Glutamatergic neuron (in vitro differentiated cells): Measurements from ENCODE around the gene CTNNA2. TPM values are rescaled to one million over a fixed set of nuclear protein-coding genes. Genes with fewer than 3 reads are reported as not detected.

Experiments
- DNase-seq: peaks from one replicate; pipeline ENCODE4 v3.0.0; 2022
- H3K27ac Mint-ChIP-seq: one replicate; pipeline ENCODE4 v1.8.0; 2020; ENCODE audit warnings: mild to moderate bottlenecking, mixed read lengths, inconsistent platforms; ENCODE audit not compliant: unreplicated experiment
- H3K27me3 Mint-ChIP-seq: one replicate; pipeline ENCODE4 v1.8.0; 2020; ENCODE audit warnings: mild to moderate bottlenecking, moderate library complexity, mixed read lengths, inconsistent platforms; ENCODE audit not compliant: unreplicated experiment
- H3K36me3 Mint-ChIP-seq: one replicate; pipeline ENCODE4 v1.8.0; 2020; ENCODE audit warnings: mild to moderate bottlenecking, mixed read lengths, inconsistent platforms; ENCODE audit not compliant: unreplicated experiment
- H3K4me1 Mint-ChIP-seq: one replicate; pipeline ENCODE4 v1.8.0; 2020; ENCODE audit warnings: mild to moderate bottlenecking, low read depth, mixed read lengths, inconsistent platforms; ENCODE audit not compliant: unreplicated experiment
- H3K4me3 Mint-ChIP-seq: one replicate; pipeline ENCODE4 v1.8.0; 2020; ENCODE audit warnings: mild to moderate bottlenecking, mixed read lengths, inconsistent platforms; ENCODE audit not compliant: unreplicated experiment
- H3K9me3 Mint-ChIP-seq: one replicate; pipeline ENCODE4 v1.8.0; 2020; ENCODE audit warnings: mild to moderate bottlenecking, moderate library complexity, mixed read lengths, inconsistent platforms; ENCODE audit not compliant: unreplicated experiment
- total RNA-seq: library from RNA; stranded (reverse); fragmentation: NEBNext Ultra II Directional; extraction: Animal tissue kit (Norgen Biotek cat#: 25700); gene quantifications from one replicate; pipeline ENCODE4 v1.2.1, GENCODE V29; 2021; ENCODE audit not compliant: unreplicated experiment
- TF ChIP-seq, protein P1 (sequence below): fragments of 200-600 bp; sonication (generic); IDR thresholded peaks from one replicate; pipeline ENCODE4 v1.5.0; 2021; ENCODE audit not compliant: partially characterized antibody, unreplicated experiment

The CTNNA2 gene
- total RNA-seq, 1 donor from 2014 or later, result 76.2 TPM

DNA sequence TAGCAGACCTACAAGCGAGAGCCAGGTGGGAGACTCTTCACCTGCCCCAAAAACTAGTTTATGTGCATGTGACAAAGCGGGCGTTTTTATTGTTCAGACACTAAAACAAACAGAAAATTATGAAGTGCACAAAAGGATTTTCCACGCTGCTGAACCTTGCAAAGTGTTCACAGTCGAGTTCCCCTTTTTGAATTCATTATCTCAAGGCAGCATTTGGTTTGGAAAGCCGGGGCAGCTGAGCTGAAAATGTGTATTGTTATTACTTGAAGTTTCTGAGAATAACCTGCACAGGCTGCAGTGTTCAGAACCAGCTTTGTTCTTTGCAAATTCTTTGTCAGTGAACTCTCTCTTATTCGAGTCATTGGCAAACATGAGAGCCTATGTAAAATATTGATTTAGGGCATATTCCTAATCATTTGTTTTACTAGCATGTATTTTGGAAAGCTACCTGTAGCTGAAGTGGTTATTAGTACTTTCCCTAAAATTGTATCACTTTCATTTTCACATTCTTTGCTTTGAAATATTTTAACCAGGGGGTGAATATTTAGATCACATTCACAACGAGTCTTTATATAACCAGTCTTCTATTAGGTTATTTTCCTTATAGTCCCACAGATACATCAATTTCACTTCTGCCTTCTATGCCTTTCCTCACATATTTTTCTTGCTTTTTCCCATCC, 732.2 kb downstream of the CTNNA2 start:
- no peaks in the 10 kb centered on the region for H3K4me1 Mint-ChIP-seq

DNA sequence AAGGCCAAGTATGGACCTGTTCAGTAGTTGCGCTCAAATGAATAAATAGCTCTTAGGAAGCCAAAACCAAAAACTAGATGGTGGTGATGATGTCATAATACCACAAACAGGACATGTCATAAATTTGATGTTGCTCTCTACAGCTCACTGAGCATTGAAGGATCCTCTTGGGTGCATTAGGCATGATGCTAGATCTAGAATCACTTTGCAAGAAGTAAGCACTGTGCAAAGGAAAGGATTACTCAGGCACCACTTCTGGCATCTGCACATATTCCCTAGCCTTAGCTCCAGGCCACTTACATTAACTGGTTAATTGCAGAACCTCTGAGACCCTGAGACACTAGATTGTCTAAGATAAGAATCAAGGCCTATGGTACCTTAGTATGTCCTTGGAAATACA, 733.7 kb downstream of the CTNNA2 start:
- Mint-ChIP-seq H3K27me3 (peaks cover 2% of the 10 kb centered on the region), H3K4me3 (no peak overlapping the region), H3K4me1 (no peaks in the 10 kb centered on the region), H3K9me3 (no peaks in the 10 kb centered on the region), H3K27ac (no peak overlapping the region), H3K36me3 (no peaks in the 10 kb centered on the region)
- no peak for DNase-seq
- TF ChIP-seq, protein P1, sequence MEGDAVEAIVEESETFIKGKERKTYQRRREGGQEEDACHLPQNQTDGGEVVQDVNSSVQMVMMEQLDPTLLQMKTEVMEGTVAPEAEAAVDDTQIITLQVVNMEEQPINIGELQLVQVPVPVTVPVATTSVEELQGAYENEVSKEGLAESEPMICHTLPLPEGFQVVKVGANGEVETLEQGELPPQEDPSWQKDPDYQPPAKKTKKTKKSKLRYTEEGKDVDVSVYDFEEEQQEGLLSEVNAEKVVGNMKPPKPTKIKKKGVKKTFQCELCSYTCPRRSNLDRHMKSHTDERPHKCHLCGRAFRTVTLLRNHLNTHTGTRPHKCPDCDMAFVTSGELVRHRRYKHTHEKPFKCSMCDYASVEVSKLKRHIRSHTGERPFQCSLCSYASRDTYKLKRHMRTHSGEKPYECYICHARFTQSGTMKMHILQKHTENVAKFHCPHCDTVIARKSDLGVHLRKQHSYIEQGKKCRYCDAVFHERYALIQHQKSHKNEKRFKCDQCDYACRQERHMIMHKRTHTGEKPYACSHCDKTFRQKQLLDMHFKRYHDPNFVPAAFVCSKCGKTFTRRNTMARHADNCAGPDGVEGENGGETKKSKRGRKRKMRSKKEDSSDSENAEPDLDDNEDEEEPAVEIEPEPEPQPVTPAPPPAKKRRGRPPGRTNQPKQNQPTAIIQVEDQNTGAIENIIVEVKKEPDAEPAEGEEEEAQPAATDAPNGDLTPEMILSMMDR, result no peak

More for the DNA sequence above, 732.2 kb downstream of the CTNNA2 start:
- TF ChIP-seq, protein P1, result no peak
- peaks cover 2% of the 10 kb centered on the region for H3K27me3 Mint-ChIP-seq
- DNase-seq, result no peak
- H3K9me3 Mint-ChIP-seq, result no peaks in the 10 kb centered on the region
- no peaks in the 10 kb centered on the region for H3K36me3 Mint-ChIP-seq
- no peak overlapping the region for H3K4me3 Mint-ChIP-seq
- H3K27ac Mint-ChIP-seq, result no peak overlapping the region

DNA sequence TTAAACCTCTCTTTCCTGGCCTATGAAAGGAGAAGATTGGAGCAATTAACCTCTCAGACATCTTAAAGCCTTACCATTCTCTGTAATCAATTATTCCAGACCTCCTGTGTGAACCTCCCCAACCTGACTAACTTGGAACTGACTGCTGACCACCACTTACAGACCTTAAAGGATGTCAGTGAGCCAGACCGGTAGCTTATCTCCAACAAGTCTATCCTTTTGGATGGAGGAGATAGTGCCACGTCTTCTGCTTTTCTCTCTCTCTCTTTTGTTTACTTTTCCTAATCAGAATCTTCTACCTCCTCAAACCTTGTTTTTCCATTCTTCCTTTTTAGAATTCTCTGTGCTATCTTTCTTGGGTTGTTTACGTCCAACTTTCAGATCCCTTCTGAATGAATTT, 734.5 kb downstream of the CTNNA2 start:
- TF ChIP-seq, protein P1, result no peak
- Mint-ChIP-seq H3K9me3 (no peaks in the 10 kb centered on the region), H3K27me3 (peaks cover 2% of the 10 kb centered on the region), H3K4me1 (no peaks in the 10 kb centered on the region), H3K36me3 (no peaks in the 10 kb centered on the region), H3K4me3 (no peak overlapping the region), H3K27ac (no peak overlapping the region)
- DNase-seq, result no peak

DNA sequence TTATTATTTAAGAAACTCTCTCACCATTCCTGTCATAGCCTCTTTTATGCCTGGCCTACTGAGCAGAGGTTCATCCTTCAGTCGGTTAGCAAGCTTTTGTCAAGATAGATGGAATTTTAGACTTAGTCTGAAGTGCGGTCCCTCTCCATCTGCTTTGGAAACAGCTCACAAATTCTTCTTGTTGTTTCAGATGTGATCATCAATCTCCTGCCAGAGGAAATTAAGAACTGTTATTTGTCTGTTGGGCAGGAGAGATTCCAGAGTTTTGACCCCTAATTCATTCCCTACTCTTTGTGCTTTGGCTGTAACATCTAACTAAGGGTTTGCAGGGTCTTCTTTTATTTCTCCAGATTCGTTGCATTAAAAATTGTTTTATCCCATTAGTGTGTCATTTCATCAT, 735.3 kb downstream of the CTNNA2 start:
- Mint-ChIP-seq H3K36me3 (no peaks in the 10 kb centered on the region), H3K27me3 (peaks cover 2% of the 10 kb centered on the region), H3K4me3 (no peak overlapping the region), H3K4me1 (no peaks in the 10 kb centered on the region), H3K9me3 (no peaks in the 10 kb centered on the region), H3K27ac (no peak overlapping the region)
- TF ChIP-seq, protein P1, result no peak
- no peak for DNase-seq

DNA sequence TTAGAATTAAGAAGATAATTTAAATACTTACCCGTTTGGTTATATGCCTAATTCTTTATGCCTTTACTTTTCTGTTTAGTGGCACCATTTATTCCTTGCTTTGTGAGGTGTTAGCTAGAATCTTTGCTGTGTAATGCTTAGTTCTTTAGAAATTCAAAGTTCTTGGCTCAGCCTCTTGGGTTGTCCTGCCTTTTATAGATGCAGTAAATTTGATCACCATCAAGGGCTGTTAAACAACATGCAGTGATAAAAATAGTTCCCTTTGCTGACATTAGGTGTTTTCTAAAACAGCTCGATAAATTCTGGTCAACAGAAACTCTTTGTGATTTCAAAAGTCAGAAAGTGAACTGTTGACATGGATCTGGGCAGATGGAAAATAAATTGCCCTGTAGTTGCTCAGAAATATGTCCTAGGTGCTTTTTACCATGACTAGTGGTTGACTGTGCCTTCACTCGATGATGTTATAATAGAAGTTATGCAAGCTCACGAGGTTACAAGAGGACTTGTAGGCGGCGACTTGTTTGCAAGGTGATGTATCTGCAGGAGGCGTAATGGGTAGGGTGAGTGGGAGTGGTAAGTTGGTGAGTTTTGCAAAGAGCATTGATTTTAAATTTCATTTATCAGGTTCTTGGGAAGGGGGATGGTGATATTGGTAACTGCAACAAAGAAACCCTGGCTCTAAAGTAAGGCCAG, 739.6 kb downstream of the CTNNA2 start:
- Mint-ChIP-seq H3K9me3 (no peaks in the 10 kb centered on the region), H3K4me1 (no peaks in the 10 kb centered on the region)
- TF ChIP-seq, protein P1, result no peak

More for the DNA sequence above, 739.6 kb downstream of the CTNNA2 start:
- no peak overlapping the region for H3K27ac Mint-ChIP-seq
- H3K27me3 Mint-ChIP-seq, result no peaks in the 10 kb centered on the region
- no peaks in the 10 kb centered on the region for H3K36me3 Mint-ChIP-seq
- DNase-seq, result no peak
- H3K4me3 Mint-ChIP-seq, result no peak overlapping the region
